ENCODE measurements around the gene VSIG4.
A peak's percentile ranks its signal among the peaks of the same experiment; 100 is the strongest.
"Not testable (repeated sequence)": the region's sequence is repeated elsewhere in the genome, so short reads cannot be mapped to it uniquely, and the experiment has no call there.

Gene VSIG4, protein sequence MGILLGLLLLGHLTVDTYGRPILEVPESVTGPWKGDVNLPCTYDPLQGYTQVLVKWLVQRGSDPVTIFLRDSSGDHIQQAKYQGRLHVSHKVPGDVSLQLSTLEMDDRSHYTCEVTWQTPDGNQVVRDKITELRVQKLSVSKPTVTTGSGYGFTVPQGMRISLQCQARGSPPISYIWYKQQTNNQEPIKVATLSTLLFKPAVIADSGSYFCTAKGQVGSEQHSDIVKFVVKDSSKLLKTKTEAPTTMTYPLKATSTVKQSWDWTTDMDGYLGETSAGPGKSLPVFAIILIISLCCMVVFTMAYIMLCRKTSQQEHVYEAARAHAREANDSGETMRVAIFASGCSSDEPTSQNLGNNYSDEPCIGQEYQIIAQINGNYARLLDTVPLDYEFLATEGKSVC

GRCh38 chrX:66039944-66040343 lies at the start of gene VSIG4:
Gene VSIG4 (minus strand): TSS chrX:66040080. CDS start chrX:66039998, 82 bp downstream.
- DNase-seq (ENCODE audit: low read depth in 2 of 3, low spot score in 1 of 3) = no peak

- DNase-seq (ENCODE audit: low read depth in 2 of 3, low spot score in 1 of 3) = no peak
Measured at GRCh38 chrX:66076801-66077200, 36.9 kb upstream of the VSIG4 start.

- DNase-seq (ENCODE audit: low read depth in 2 of 3, low spot score in 1 of 3) = peak in 2 of 3 donors; percentile 16 to 20
Measured at GRCh38 chrX:66074920-66075879, 35.3 kb upstream of the VSIG4 start.

- DNase-seq (ENCODE audit: low read depth in 2 of 3, low spot score in 1 of 3) = no peak
Measured at GRCh38 chrX:66071126-66071525, 31.2 kb upstream of the VSIG4 start.

DNA sequence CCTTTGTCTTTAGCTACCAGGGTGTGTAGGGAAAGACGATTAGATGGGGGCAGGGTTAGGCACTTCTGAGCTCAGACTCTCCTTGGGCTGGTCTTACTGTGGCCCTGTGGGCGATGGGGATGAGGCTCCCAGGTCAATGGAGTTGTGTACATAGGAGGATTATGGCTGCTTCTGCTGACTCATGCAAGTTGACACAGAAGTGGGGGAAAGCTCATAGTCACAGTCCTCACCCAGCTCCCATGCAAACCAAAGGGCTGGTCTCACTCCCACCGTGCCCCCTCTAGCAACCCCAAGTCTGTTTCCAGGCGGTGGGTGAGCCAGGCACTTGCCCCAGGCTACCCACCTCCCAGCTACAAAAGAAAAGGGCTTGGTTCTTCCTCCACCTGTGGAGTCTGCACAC lies 24.4 kb upstream of the VSIG4 start:
- no peak for DNase-seq (ENCODE audit: low read depth in 2 of 3, low spot score in 1 of 3)

DNA sequence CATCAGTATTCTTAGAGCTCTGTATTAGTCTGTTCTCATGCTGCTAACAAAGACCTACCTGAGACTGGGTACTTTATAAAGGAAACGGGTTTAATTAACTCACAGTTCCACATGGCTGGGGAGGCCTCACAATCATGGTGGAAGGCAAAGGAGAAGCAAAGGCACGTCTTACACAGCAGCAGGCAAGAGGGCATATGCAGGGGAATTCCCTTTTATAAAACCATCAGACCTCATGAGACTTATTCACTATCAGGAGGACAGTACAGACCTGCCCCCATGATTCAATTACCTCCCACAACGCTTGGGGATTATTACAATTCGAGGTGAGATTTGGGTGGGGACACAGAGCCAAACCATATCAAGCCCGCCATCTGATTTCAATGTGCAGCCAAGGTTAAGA lies 17.1 kb upstream of the VSIG4 start:
- not testable (repeated sequence) for DNase-seq (ENCODE audit: low read depth in 2 of 3, low spot score in 1 of 3)

GRCh38 chrX:66054978-66055377 lies 15.1 kb upstream of the VSIG4 start:
- no peak for DNase-seq (ENCODE audit: low read depth in 2 of 3, low spot score in 1 of 3)

DNA sequence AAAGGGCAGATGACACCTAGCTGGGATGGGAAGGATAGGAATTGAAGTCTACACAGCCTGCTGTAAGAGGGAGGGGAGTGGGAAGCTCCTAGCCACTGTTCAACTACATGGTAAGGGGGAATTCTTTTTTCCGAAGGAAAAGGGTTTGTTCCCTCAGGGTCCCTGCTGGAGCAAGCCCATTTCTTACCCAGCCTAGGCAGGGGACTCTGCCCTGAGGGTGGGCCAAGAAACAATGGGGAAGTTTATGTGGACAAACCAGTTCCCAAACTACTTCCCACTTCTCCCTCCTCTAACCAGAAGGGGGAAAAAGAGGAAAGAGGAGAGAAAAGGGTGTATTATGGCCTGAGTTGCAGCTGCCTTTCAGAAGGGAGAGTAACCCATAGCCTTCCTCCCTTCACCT lies 13.5 kb upstream of the VSIG4 start:
- no peak for DNase-seq (ENCODE audit: low read depth in 2 of 3, low spot score in 1 of 3)

- DNase-seq (ENCODE audit: low read depth in 2 of 3, low spot score in 1 of 3) = no peak
Measured at GRCh38 chrX:66051980-66052379, 12.1 kb upstream of the VSIG4 start.

- no peak for DNase-seq (ENCODE audit: low read depth in 2 of 3, low spot score in 1 of 3)
Measured at GRCh38 chrX:66050140-66050569, 10.3 kb upstream of the VSIG4 start.

- no peak for DNase-seq (ENCODE audit: low read depth in 2 of 3, low spot score in 1 of 3)
Measured at GRCh38 chrX:66049056-66049455, 9.2 kb upstream of the VSIG4 start.

DNA sequence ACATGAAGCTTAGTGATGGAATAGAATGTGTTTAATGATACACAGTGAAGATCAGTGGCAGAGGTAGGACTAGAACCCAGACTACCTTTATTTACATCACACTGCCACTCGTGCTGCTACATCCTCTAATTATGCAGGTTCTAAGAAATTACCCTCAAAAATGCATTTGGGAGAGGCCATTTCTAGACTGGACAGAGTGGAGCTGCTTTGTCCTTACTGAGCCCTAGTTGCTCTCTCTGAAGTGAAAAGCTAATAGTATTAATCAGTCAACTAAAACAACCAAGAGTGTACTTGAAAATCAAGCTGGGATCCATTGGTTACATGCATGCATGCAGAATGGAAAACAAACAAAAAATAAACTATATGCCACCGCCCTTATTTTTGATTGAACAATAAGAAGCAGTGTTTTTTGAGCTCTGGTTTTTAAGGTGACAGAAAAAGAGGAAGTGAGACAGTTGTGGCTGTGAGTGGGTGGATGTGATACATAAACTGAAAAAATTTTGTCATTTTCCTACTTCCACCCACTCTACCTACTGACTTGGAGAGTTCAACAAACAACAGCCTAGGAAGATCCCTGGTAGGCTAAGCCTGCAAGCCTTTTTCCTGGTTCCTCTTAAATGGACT lies 6.8 kb upstream of the VSIG4 start:
- DNase-seq (ENCODE audit: low read depth in 2 of 3, low spot score in 1 of 3) = peak in 2 of 3 donors; percentile 9 to 52

DNA sequence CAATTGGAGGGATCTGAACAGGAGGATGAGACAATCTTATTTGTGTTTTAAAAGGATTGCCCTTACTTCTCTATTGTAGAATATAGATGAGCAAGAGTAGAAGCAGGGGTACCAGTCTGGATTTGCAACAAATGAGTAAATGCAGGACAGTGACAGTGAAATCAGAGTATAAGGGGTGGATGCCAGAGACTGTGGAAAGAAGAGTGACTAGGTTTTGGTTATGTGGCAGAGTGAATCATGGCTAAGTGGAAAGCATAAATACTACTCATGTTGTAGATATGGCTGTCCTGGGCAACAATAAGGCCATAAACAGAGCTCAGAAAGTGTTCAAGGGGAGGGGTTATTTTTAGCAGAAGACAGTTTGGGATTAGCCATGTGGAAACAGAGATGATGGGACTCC lies 6.0 kb upstream of the VSIG4 start:
- DNase-seq (ENCODE audit: low read depth in 2 of 3, low spot score in 1 of 3) = no peak

DNA sequence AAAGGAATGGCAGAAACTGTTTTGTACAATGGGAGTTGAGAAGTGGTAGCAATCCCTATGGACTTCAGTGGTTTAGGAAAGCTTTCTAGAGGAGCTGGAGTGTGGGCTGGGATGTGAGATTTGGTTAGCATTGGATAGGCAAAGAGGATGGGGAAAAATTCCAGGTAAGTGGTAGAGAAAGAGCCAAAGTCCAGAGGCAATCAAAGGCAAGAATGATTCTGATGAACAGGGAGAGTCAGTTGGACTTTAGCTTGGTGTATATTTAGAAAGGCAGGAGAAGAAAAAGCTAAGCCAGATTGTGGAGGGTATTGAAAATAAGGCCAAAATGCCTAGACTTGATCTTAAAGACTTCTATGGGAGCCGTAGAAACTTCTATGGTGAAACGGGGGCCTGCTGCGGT lies 3.7 kb upstream of the VSIG4 start:
- DNase-seq (ENCODE audit: low read depth in 2 of 3, low spot score in 1 of 3) = no peak

GRCh38 chrX:66042307-66043077 lies 2.6 kb upstream of the VSIG4 start:
- no peak for DNase-seq (ENCODE audit: low read depth in 2 of 3, low spot score in 1 of 3)

DNA sequence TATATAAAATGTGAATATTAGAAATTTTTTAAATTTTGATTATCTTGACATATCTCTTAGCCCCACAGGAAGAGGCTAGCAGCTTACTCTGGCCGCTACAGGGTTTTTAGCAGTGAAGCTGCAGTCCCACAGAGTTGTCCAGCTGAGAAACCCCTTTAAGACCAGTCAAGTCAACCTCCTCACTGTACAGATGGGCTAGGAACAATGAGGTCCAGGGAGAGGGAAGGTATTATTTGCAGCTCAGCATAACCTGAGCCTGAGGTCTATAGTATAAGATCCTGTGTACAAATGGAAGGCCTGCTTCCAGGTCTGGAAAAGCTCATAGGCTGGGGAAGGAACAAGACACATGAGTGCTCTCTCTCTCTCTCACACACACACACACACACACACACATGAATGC lies 1.8 kb downstream of the VSIG4 start:
- DNase-seq (ENCODE audit: low read depth in 2 of 3, low spot score in 1 of 3) = no peak

- no peak for DNase-seq (ENCODE audit: low read depth in 2 of 3, low spot score in 1 of 3)
Measured at GRCh38 chrX:66036231-66036630, 3.6 kb downstream of the VSIG4 start.

DNA sequence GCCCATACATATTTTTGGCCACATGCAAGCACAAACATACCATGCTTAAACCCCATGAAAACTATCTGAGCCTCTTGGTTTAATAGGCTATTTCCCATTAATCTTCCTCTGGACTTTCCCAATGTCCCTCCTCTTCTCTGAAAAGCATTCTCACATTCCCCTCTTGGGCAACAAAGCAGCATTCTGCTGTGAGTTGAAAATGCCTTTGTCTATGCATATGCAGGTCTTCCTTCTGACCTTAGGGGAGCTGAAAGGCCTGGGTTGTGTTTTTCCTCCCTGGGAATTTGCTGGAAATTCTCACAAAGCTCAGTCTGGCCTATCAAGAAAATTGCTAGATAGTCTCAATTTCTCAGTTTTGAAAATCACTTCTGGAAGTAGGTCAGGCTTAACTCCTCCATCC lies 4.2 kb downstream of the VSIG4 start:
- no peak for DNase-seq (ENCODE audit: low read depth in 2 of 3, low spot score in 1 of 3)

DNA sequence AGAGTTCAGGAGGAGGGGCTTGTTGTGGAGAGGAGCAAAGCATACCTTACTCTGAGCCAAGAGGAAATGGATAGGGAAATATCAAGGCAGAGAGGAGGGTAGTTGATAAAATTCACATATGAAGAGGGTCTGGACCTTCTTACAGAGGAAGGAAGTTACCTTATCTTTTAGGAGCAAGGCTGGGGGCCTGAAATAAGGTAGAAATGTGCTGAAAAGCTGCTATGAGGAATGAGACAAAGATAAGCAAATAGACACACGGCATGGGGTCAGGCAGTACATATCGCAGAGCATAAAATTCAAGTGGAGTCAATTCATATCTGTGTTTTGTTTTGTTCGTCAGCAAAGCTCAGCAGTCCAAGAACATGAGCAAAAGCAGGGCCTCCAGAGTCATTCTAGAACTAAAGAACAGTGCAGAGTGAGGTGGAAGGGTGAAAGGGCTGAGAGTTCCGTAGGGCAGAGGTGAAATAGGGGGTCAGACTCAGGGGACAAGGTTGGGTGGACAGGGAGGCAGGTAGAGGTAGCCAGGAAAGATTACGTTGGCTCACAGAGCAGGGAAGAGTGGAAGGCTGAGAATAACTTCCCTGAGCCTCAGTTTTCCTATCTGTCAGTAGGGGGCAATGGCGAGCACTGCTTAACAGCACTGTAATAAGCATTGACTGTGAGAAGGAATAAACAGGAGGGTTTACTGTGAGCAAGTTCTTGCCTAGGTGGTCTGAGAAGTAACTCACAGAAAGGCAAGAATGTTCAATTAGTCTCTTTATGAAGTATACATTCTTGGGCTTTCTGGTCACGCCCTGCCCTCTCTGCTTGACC lies 9.2 kb downstream of the VSIG4 start:
- peak in 1 of 3 donors; percentile 33 for DNase-seq (ENCODE audit: low read depth in 2 of 3, low spot score in 1 of 3)

DNA sequence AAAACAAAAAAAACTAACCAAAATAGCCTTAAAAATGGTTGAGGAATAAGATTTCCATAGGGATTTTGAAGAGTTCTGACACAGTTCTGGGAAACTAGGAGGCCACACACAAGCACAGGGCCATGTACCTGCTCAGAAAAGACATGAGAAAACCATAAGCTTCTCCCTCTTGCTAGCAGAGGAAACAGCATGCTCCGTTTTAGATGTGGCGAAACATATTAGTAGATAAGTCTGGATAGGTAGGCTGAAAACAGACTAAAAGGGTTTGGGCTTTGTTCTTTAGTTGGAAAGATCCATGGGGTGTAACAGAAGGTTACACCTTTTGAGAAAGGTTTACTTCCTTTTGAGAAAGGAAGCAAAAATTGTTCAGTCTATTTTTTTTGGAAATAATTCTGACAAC lies 10.9 kb downstream of the VSIG4 start:
- DNase-seq (ENCODE audit: low read depth in 2 of 3, low spot score in 1 of 3) = no peak

All from stimulated activated CD4-positive, alpha-beta T cell treated with anti-CD3 and anti-CD28 coated beads, Interleukin-12 subunit alpha, Interleukin-12 subunit beta, amount 100 ng/mL, for 48 hours (primary cell).